Fibroblast of the aortic adventitia (primary cell): ENCODE measurements around the gene RPS6KC1. TPM values are rescaled to one million over a fixed set of nuclear protein-coding genes. Genes with fewer than 3 reads are reported as not detected.
"Not testable (repeated sequence)": the region's sequence is repeated elsewhere in the genome, so short reads cannot be mapped to it uniquely, and the experiment has no call there.

Source experiments
- DNase-seq: peaks from one replicate; pipeline ENCODE4 v3.0.0-alpha.2; 2010; ENCODE audit warnings: low read depth
- H3K4me3 ChIP-seq: 2 replicates; pipeline ENCODE4 v1.5.1; 2011; ENCODE audit warnings: low read depth, mild to moderate bottlenecking, control low read depth, low read length, moderate library complexity
- total RNA-seq: library from RNA; depleted of rRNA; stranded (reverse); fragments of >200 nt; gene quantifications from 2 replicates; pipeline ENCODE4 v1.2.3, GENCODE V29; 2012; ENCODE audit warnings: low replicate concordance
- TF ChIP-seq, protein P1 (sequence below): IDR thresholded peaks from 2 replicates; pipeline ENCODE4 v1.5.1; 2011; ENCODE audit warnings: mild to moderate bottlenecking, low read length, control low read depth, inconsistent platforms; ENCODE audit not compliant: insufficient read depth

The RPS6KC1 gene
- total RNA-seq, 1 donor: 29.7 TPM

DNA sequence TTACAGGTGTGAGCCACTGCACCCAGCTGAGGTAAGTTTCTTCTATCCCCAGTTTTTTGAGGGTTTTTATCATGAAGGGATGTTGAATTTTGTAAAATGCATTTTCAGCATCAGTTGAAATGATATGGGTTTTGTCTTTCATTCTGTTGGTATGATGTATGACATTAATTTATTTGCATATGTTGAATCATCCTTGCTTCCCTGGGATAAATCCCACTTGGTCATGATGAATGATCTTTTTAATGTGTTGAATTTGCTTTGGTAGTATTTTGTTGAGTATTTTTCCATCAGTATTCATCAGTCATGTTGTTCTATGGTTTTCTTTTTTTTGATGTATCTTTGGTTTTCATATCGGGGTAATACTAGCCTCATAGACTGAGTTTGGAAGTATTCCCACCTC, 141.0 kb downstream of the RPS6KC1 start:
- H3K4me3 ChIP-seq: no peak overlapping the region
- no peak for DNase-seq
- TF ChIP-seq, protein P1, sequence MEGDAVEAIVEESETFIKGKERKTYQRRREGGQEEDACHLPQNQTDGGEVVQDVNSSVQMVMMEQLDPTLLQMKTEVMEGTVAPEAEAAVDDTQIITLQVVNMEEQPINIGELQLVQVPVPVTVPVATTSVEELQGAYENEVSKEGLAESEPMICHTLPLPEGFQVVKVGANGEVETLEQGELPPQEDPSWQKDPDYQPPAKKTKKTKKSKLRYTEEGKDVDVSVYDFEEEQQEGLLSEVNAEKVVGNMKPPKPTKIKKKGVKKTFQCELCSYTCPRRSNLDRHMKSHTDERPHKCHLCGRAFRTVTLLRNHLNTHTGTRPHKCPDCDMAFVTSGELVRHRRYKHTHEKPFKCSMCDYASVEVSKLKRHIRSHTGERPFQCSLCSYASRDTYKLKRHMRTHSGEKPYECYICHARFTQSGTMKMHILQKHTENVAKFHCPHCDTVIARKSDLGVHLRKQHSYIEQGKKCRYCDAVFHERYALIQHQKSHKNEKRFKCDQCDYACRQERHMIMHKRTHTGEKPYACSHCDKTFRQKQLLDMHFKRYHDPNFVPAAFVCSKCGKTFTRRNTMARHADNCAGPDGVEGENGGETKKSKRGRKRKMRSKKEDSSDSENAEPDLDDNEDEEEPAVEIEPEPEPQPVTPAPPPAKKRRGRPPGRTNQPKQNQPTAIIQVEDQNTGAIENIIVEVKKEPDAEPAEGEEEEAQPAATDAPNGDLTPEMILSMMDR: no peak

- no peak overlapping the region for H3K4me3 ChIP-seq
- TF ChIP-seq, protein P1: no peak
- DNase-seq: no peak
Measured at GRCh38 chr1:213194383-213194782, 143.3 kb downstream of the RPS6KC1 start.

DNA sequence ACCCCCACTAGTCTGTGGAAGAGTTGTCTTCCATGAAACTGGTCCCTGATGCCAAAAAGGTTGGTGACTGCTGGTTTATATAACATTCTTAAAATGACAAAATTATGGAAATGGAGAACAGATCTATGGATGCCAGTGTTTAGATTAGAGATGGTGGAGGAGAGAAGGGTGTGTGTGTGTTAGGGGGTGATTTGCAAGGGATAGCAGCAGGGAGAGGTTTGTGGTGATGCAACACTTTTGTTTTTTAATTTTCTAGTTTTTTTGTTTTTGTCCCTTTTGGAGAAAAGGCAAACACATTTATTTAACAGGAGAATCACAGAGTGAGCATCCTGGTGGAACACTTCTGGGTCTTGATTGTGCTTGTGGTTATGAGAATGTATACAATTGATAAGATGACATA, 143.8 kb downstream of the RPS6KC1 start:
- TF ChIP-seq, protein P1: no peak
- H3K4me3 ChIP-seq: no peak overlapping the region
- no peak for DNase-seq

- not testable (repeated sequence) for H3K4me3 ChIP-seq, DNase-seq
Measured at GRCh38 chr1:213196328-213197054, 145.4 kb downstream of the RPS6KC1 start.

DNA sequence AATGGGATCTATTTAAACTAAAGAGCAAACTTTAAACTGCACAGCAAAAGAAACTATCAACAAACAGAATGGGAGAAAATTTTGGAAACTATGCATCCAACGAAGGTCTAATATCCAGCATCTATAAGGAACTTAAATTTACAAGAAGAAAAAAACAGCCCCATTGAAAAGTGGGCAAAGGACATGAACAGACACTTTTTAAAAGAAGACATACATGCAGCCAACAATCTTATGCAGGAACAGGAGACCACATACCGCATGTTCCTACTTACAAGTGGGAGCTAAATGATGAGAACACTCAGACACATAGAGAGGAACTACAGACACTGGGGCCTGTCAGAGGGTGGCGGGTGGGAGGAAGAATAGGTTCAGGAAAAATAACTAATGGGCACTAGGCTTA, 149.6 kb downstream of the RPS6KC1 start:
- H3K4me3 ChIP-seq: no peak overlapping the region
- no peak for DNase-seq
- TF ChIP-seq, protein P1: no peak

- TF ChIP-seq, protein P1: no peak
- H3K4me3 ChIP-seq: no peak overlapping the region
- no peak for DNase-seq
Measured at GRCh38 chr1:213201380-213202155, 150.5 kb downstream of the RPS6KC1 start.

DNA sequence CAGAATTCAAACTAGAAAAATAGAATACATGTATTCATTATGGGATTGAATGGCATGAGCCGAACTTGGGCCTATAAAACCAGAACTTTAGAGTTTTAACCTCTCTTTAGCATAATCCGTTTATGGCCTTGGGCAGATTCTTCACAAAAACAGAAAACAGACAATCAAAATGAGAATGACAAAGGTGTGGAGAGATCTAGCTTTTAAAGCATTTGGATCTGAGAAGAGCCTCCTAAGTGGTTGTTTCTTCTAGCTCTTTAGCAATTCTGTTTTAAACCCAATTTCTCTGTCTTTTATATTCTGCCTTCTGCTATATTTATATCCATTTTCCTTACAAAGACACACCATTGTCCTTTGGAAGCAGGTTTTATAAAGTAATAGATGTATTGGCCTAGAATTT, 160.2 kb downstream of the RPS6KC1 start:
- DNase-seq: no peak
- no peak overlapping the region for H3K4me3 ChIP-seq
- TF ChIP-seq, protein P1: no peak

DNA sequence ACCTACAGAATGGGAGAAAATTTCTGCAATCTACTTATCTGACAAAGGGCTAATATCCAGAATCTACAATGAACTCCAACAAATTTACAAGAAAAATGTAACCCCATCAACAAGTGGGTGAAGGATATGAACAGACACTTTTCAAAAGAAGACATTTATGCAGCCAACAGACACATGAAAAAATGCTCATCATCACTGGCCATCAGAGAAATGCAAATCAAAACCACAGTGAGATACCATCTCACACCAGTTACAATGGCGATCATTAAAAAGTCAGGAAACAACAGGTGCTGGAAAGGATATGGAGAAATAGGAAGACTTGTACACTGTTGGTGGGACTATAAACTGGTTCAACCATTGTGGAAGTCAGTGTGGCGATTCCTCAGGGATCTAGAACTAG, 168.0 kb downstream of the RPS6KC1 start:
- not testable (repeated sequence) for H3K4me3 ChIP-seq, DNase-seq
